GM18951 (cell line): ENCODE measurements around the gene EPDR1.
"Not testable (repeated sequence)": the region's sequence is repeated elsewhere in the genome, so short reads cannot be mapped to it uniquely, and the experiment has no call there.

Source experiments
- POLR2A ChIP-seq: IDR thresholded peaks from 4 replicates; pipeline ENCODE4 v1.6.1; 2011; ENCODE audit warnings: mild to moderate bottlenecking; ENCODE audit not compliant: insufficient read length, insufficient read depth; ENCODE audit errors: extremely low read depth
- in situ Hi-C: fragments of 300-500 bp; cut with MboI; formaldehyde crosslinking; loops from one replicate; pipeline ENCODE4 v1.12.0; 2022; ENCODE audit warnings: low sequenced_read_pairs, mixed read lengths, inconsistent platforms; ENCODE audit not compliant: unreplicated experiment

EPDR1 gene

GRCh38 chr7:37943905-37944736, 23.7 kb downstream of the EPDR1 start:
- no peak for TF ChIP-seq POLR2A
- in situ Hi-C loops = no loop called here

- no peak for TF ChIP-seq POLR2A
- in situ Hi-C loops = no loop called here
Measured at GRCh38 chr7:37944737-37945054, 24.3 kb downstream of the EPDR1 start.

- no peak for TF ChIP-seq POLR2A
- in situ Hi-C loops = no loop called here
Measured at GRCh38 chr7:37945336-37945735, 24.9 kb downstream of the EPDR1 start.

DNA sequence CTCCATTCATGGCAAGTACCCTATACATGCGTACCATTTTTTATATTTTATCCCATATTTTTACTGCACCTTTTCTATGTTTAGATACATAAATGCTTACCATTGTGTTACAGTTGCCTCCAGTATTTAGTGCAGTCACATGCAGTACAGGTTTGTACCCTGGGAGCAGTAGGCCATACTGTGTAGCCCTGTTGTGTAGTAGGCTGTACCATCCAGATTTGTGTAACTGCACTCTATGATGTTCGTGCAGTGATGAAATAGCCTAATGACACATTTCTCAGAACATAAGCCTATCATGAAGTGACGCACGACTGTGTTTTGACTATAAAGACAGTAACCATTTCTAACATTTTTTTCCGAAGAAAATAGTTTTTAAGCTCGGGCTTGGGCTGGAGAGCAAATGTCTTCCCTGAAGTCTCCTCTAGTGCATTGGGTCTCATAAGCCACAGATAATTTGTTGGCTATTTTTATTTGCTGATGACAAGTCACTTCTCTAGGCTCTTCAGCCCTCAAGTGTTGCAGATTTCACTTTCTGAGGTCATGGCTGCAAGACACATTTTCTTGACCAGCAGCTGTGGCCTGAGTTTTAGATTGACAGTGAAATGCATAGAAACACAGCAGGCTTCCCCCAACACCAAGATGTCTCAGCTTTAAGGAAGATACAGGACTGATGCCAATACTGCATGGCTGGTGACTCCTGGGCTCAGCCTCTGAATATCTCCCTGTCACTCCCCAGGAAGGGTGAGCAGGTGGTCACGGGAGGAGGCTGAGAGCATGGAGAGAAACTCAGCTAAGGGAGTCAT, 26.9 kb downstream of the EPDR1 start:
- in situ Hi-C loops = no loop called here

GRCh38 chr7:37947941-37948210, 27.4 kb downstream of the EPDR1 start:
- TF ChIP-seq POLR2A = no peak
- in situ Hi-C loops = no loop called here

More for the DNA sequence above, 26.9 kb downstream of the EPDR1 start:
- no peak for TF ChIP-seq POLR2A

DNA sequence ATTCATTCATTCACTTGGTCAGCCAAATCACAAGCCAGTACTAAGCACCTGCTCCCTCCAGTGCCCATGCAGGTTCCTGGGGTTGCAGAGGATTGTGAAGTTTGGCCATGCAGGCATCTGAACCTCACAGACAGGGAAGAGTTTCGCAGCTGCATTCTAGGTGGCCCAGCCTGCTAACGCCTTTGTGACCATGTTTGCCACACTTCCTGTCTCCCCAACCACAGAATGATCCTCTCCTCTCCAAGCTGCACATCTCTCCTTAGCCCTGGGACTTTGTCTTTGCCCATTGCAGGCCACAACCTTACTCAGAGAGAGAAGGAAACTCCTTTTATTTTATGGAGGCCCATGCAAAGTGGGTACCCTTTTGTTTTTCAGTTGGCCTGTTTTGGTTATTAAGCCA, 31.8 kb downstream of the EPDR1 start:
- no peak for TF ChIP-seq POLR2A
- in situ Hi-C loops = no loop called here

DNA sequence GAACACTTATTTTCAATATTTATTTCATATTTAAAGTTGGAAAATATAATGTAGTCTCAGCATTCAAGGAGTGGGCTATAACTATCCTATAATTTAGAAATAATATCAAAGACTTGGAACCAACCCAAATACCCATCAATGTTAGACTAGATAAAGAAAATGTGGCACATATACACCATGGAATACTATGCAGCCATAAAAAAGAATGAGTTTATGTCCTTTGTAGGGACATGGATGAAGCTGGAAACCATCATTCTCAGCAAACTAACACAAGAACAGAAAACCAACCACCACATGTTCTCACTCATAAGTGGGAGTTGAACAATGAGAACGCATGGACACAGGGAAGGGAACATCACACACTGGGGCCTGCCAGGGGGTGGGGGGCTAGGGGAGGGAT, 33.8 kb downstream of the EPDR1 start:
- in situ Hi-C loops = not testable (repeated sequence)

DNA sequence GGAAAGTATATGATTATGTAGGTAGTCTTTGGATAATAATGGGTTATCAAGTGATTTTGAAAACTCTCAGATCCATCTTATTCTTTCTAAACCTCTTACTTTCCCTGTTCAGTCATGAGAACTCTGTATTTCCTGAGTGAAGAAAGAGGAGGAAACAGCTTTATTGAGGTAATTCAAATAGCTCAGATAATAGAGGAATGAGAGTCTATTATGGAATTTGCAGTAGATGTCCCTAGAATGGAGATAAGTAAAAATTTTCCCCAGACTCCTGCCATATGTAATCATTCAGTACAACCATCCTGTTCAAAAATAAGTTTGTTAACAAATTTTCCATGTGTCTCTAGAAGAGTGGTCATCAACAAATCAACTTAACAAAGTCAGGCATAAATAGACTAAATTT, 36.4 kb downstream of the EPDR1 start:
- TF ChIP-seq POLR2A = no peak
- in situ Hi-C loops = no loop called here

- no peak for TF ChIP-seq POLR2A
Measured at GRCh38 chr7:37957221-37957970, 37.0 kb downstream of the EPDR1 start.

DNA sequence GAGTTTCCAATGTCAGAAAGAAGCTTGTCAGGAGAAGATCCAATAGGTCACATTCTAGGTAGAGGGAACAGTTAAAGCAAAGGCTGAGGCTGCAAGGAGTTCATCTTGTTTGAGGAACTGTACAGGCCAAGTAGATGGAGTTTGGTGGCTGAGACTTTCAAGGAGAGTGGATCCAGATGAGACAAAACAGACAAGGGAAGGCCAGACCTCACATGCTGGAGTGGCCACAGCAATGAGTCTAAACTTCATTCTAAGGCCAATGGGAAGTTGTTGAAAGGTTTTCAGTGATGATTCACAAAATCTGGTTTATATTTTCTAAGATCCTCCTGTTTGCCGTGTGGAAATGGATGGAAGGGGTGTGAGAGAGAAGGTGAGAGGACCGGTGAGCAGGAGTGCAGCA, 40.0 kb downstream of the EPDR1 start:
- TF ChIP-seq POLR2A = no peak
- in situ Hi-C loops = no loop called here

More at GRCh38 chr7:37957221-37957970, 37.0 kb downstream of the EPDR1 start:
- in situ Hi-C loops = no loop called here

- TF ChIP-seq POLR2A = no peak
- in situ Hi-C loops = no loop called here
Measured at GRCh38 chr7:37961251-37961650, 40.8 kb downstream of the EPDR1 start.

- no peak for TF ChIP-seq POLR2A
- in situ Hi-C loops = no loop called here
Measured at GRCh38 chr7:37964196-37964595, 43.8 kb downstream of the EPDR1 start.

- no peak for TF ChIP-seq POLR2A
- in situ Hi-C loops = no loop called here
Measured at GRCh38 chr7:37970211-37970610, 49.8 kb downstream of the EPDR1 start.

- TF ChIP-seq POLR2A = no peak
- in situ Hi-C loops = no loop called here
Measured at GRCh38 chr7:37971491-37971890, 51.1 kb downstream of the EPDR1 start.
